ENCODE data around the gene MALSU1.

DNA sequence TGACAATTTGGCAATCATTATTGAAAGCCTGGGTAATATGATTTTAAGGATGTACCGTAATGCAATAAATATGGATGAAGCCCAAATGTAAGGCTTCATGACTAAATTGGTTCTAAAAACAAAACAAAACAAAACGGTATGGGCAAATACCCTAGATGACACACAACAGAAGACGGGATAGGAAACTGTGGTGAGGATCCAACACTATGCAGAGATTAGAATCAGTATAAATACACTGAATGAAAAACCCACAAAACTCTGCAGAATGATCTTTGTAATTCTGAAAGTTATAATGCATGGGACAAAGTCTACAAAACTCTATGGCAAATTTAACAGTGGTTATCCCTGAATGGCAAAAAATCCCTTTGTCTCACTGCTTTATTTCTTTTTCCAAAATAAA lies 57.6 kb downstream of the MALSU1 start:
- TF ChIP-seq POLR2AphosphoS5 (IDR thresholded peaks at IDR 0.05; ENCODE audit: low read depth, low read length) (no peak), TAF1 (IDR thresholded peaks at IDR 0.05; ENCODE audit: borderline replicate concordance, insufficient read depth, low read length) (no peak), SIN3A (IDR thresholded peaks at IDR 0.05; ENCODE audit: borderline replicate concordance, insufficient read depth, low read length) (no peak), REST (IDR thresholded peaks at IDR 0.05; ENCODE audit: insufficient read depth in 1 of 2, low read depth in 2 of 2, low read length in 2 of 2) (no peak), FOXP2 (optimal IDR thresholded peaks at IDR 0.05; ENCODE audit: borderline replicate concordance, extremely low read depth, extremely low read length, insufficient read depth) (no peak)
